ENCODE data around the gene SPTBN1. TPM values are rescaled to one million over a fixed set of nuclear protein-coding genes. Genes with fewer than 3 reads are reported as not detected.

Gene SPTBN1
- total and polyA plus RNA-seq, 7 experiments from 2014 or later: 43.3 to 207 (median 171) TPM

- Mint-ChIP-seq H3K27ac (no peak overlapping the region), H3K36me3 (no peaks in the 10 kb centered on the region), H3K27me3 (peaks cover 0 to 39% (median 0%) of the 10 kb centered on the region in 5 donors), H3K4me3 (no peak overlapping the region), H3K9me3 (peaks cover 0 to 4% (median 0%) of the 10 kb centered on the region in 11 donors), H3K4me1 (peaks cover 4 to 22% (median 10%) of the 10 kb centered on the region in 7 donors)
- Histone ChIP-seq H3K4me1 (ENCODE audit: control insufficient read depth in 2 of 2, insufficient read depth in 2 of 2, low read length in 2 of 2) (no peaks in the 10 kb centered on the region), H3K27me3 (ENCODE audit: control insufficient read depth in 2 of 2, insufficient read depth in 2 of 2, low read length in 2 of 2) (no peaks in the 10 kb centered on the region), H3K27ac (ENCODE audit: low read depth, low read length) (no peak overlapping the region), H3K4me3 (ENCODE audit: low read length) (no peak overlapping the region), H3K9me3 (ENCODE audit: control insufficient read depth in 2 of 3, low read length in 3 of 3) (no peaks in the 10 kb centered on the region), H3K36me3 (ENCODE audit: control insufficient read depth in 2 of 3, insufficient read depth in 3 of 3, low read length in 3 of 3) (no peaks in the 10 kb centered on the region)
- ChIA-PET CTCF (interaction anchor here (0.8 to 8.0 kb wide), 4 partner anchors 146 to 324 kb away, joined by 3 to 117 read pairs (median 3); no protein-coding TSS in a partner anchor), POLR2A (no interaction called here)
- intact Hi-C loops (cut with micrococcal nuclease): loop anchor here in 1 of 2 donors (5.0 kb wide), 1 partner anchor 112 kb away; no protein-coding TSS in a partner anchor
- DNase-seq: no peak
- no peak for ATAC-seq
Measured at GRCh38 chr2:54519841-54520459, 63.8 kb downstream of the SPTBN1 start.

DNA sequence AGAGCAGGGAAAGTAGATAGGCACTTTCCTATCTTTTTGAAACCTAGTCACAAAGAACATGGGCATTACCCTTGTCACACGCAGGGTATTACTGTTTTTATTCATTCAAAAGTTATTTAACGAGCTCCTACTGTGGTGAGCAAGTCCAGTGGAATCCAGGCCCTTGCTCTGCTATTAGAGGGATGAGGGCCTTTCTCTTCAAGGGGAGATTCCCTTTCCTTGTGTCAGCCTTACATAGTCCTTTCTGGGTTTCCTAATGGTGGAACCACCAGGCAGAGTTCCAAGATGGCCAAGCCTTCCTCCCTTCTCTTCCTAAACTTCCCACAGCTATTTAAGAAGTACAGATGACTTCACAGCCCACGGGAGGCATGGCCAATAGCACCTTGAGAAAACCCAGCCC is 64.6 kb downstream of the SPTBN1 start:
- H3K27ac ChIP-seq (ENCODE audit: low read depth, low read length): no peak overlapping the region
- intact Hi-C loops (cut with micrococcal nuclease): loop anchor here in 1 of 2 donors (5.0 kb wide), 1 partner anchor 112 kb away; no protein-coding TSS in a partner anchor
- H3K36me3 ChIP-seq (ENCODE audit: control insufficient read depth in 2 of 3, insufficient read depth in 3 of 3, low read length in 3 of 3): no peaks in the 10 kb centered on the region
- Mint-ChIP-seq H3K27ac (peak overlapping the region in 1 of 9 donors; percentile 28), H3K4me1 (peaks cover 4 to 22% (median 10%) of the 10 kb centered on the region in 7 donors), H3K36me3 (no peaks in the 10 kb centered on the region), H3K9me3 (peaks cover 0 to 4% (median 0%) of the 10 kb centered on the region in 11 donors), H3K27me3 (peaks cover 0 to 36% (median 0%) of the 10 kb centered on the region in 5 donors), H3K4me3 (no peak overlapping the region)
- no peaks in the 10 kb centered on the region for H3K9me3 ChIP-seq (ENCODE audit: control insufficient read depth in 2 of 3, low read length in 3 of 3)
- DNase-seq (no peak), ATAC-seq (no peak)
- ChIA-PET POLR2A (no interaction called here), CTCF (interaction anchor here (0.8 to 8.0 kb wide), 5 partner anchors 101 to 324 kb away, joined by 3 to 117 read pairs (median 3); no protein-coding TSS in a partner anchor)
- no peak overlapping the region for H3K4me3 ChIP-seq (ENCODE audit: low read length)
- no peaks in the 10 kb centered on the region for H3K27me3 ChIP-seq (ENCODE audit: control insufficient read depth in 2 of 2, insufficient read depth in 2 of 2, low read length in 2 of 2)
- H3K4me1 ChIP-seq (ENCODE audit: control insufficient read depth in 2 of 2, insufficient read depth in 2 of 2, low read length in 2 of 2): no peaks in the 10 kb centered on the region

- no peaks in the 10 kb centered on the region for H3K4me1 ChIP-seq (ENCODE audit: control insufficient read depth in 2 of 2, insufficient read depth in 2 of 2, low read length in 2 of 2)
- ChIA-PET CTCF (interaction anchor here (0.5 to 8.0 kb wide), 17 partner anchors 9 to 415 kb away, joined by 3 to 117 read pairs (median 3); no protein-coding TSS in a partner anchor), POLR2A (interaction anchor here (1.0 to 1.3 kb wide), 2 partner anchors 36 to 182 kb away, joined by 3 to 6 read pairs; no protein-coding TSS in a partner anchor)
- peak; percentile 97 for ATAC-seq
- Mint-ChIP-seq H3K9me3 (peaks cover 0 to 4% (median 0%) of the 10 kb centered on the region in 11 donors), H3K4me1 (peaks cover 4 to 23% (median 10%) of the 10 kb centered on the region in 7 donors), H3K27me3 (peaks cover 0 to 27% (median 0%) of the 10 kb centered on the region in 5 donors), H3K36me3 (no peaks in the 10 kb centered on the region), H3K27ac (peak overlapping the region in 7 of 9 donors; percentile 29 to 90 (median 62)), H3K4me3 (peak overlapping the region in 4 of 10 donors; percentile 12 to 45 (median 30))
- peak; percentile 34 to 83 (median 74) for DNase-seq
- no peak overlapping the region for H3K27ac ChIP-seq (ENCODE audit: low read depth, low read length)
- intact Hi-C loops (cut with micrococcal nuclease): loop anchor here (1.0 to 5.0 kb wide), 13 partner anchors 35 to 653 kb away; no protein-coding TSS in a partner anchor
- no peaks in the 10 kb centered on the region for H3K9me3 ChIP-seq (ENCODE audit: control insufficient read depth in 2 of 3, low read length in 3 of 3)
- H3K4me3 ChIP-seq (ENCODE audit: low read length): no peak overlapping the region
- H3K36me3 ChIP-seq (ENCODE audit: control insufficient read depth in 2 of 3, insufficient read depth in 3 of 3, low read length in 3 of 3): no peaks in the 10 kb centered on the region
- H3K27me3 ChIP-seq (ENCODE audit: control insufficient read depth in 2 of 2, insufficient read depth in 2 of 2, low read length in 2 of 2): no peaks in the 10 kb centered on the region
Measured at GRCh38 chr2:54522624-54523281, 66.6 kb downstream of the SPTBN1 start.

GRCh38 chr2:54523324-54523959 is 67.3 kb downstream of the SPTBN1 start:
- Histone ChIP-seq H3K4me3 (ENCODE audit: low read length) (no peak overlapping the region), H3K27ac (ENCODE audit: low read depth, low read length) (no peak overlapping the region), H3K9me3 (ENCODE audit: control insufficient read depth in 2 of 3, low read length in 3 of 3) (no peaks in the 10 kb centered on the region), H3K36me3 (ENCODE audit: control insufficient read depth in 2 of 3, insufficient read depth in 3 of 3, low read length in 3 of 3) (no peaks in the 10 kb centered on the region), H3K27me3 (ENCODE audit: control insufficient read depth in 2 of 2, insufficient read depth in 2 of 2, low read length in 2 of 2) (no peaks in the 10 kb centered on the region), H3K4me1 (ENCODE audit: control insufficient read depth in 2 of 2, insufficient read depth in 2 of 2, low read length in 2 of 2) (no peaks in the 10 kb centered on the region)
- CTCF ChIA-PET: interaction anchor here (0.5 to 8.0 kb wide), 20 partner anchors 11 to 650 kb away, joined by 3 to 117 read pairs (median 4); no protein-coding TSS in a partner anchor
- DNase-seq: no peak
- Mint-ChIP-seq H3K27ac (peak overlapping the region in 1 of 9 donors; percentile 38), H3K27me3 (peaks cover 0 to 24% (median 0%) of the 10 kb centered on the region in 5 donors), H3K4me1 (peaks cover 4 to 28% (median 13%) of the 10 kb centered on the region in 7 donors), H3K4me3 (no peak overlapping the region), H3K36me3 (no peaks in the 10 kb centered on the region), H3K9me3 (peaks cover 0 to 4% (median 0%) of the 10 kb centered on the region in 11 donors)
- intact Hi-C loops (cut with micrococcal nuclease): loop anchor here (2.0 to 5.0 kb wide), 5 partner anchors 81 to 491 kb away; no protein-coding TSS in a partner anchor
- POLR2A ChIA-PET: interaction anchor here (0.5 to 1.3 kb wide), 4 partner anchors 36 to 181 kb away, joined by 3 to 6 read pairs (median 3); no protein-coding TSS in a partner anchor
- no peak for ATAC-seq

DNA sequence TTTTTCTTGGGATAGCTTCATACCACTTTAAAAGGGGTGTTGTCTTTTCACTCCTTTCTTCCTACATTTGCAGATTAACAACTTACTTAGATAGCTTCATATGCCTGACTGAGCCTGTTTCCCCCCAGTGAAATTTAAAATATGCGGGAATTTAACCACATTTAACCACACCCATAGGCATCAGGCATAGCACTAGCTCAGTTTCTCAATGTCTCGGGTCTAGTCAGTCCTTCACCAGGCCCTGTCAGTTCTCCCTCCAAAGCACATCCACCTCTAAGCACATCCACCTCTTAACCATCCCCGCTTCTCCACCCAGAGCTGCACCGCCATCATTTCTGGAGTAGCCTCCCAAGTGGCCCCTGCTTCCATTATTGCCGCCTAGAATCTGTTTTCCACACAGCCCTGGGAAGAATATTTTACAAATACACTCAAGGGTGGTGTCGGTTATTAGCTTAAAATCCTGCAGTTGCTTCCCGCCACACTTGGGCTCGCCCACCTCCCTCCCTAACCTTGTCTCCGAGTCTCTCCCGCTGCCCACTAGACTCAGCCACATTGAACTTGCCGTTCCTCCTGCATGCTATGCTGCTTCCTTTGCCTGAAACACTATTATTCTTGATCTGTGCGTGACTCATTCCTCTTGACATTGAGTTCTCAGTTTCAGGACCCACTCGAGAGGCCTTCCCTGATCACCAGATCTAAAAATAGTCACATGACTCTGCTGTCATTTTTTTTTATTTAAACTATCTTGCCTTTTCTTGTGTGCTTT is 68.3 kb downstream of the SPTBN1 start:
- no peaks in the 10 kb centered on the region for H3K36me3 ChIP-seq (ENCODE audit: control insufficient read depth in 2 of 3, insufficient read depth in 3 of 3, low read length in 3 of 3)
- no peak overlapping the region for H3K27ac ChIP-seq (ENCODE audit: low read depth, low read length)
- intact Hi-C loops (cut with micrococcal nuclease): loop anchor here in 1 of 2 donors (5.0 kb wide), 1 partner anchor 108 kb away; no protein-coding TSS in a partner anchor
- H3K4me1 Mint-ChIP-seq: peaks cover 4 to 34% (median 15%) of the 10 kb centered on the region in 7 donors
- H3K27me3 Mint-ChIP-seq: peaks cover 0 to 19% (median 0%) of the 10 kb centered on the region in 5 donors
- peak overlapping the region in 1 of 10 donors; percentile 1 for H3K4me3 Mint-ChIP-seq
- H3K27ac Mint-ChIP-seq: peak overlapping the region in 5 of 9 donors; percentile 0 to 53 (median 12)
- no peak overlapping the region for H3K4me3 ChIP-seq (ENCODE audit: low read length)
- CTCF ChIA-PET: interaction anchor here (0.5 to 8.0 kb wide), 23 partner anchors 12 to 649 kb away, joined by 3 to 117 read pairs (median 4); no protein-coding TSS in a partner anchor
- peaks cover 0 to 4% (median 0%) of the 10 kb centered on the region in 11 donors for H3K9me3 Mint-ChIP-seq
- peak in 1 of 9 donors; percentile 29 for DNase-seq
- ATAC-seq: peak; percentile 40
- POLR2A ChIA-PET: interaction anchor here (0.5 to 1.5 kb wide), 5 partner anchors 35 to 103 kb away, joined by 3 to 6 read pairs (median 3); no protein-coding TSS in a partner anchor
- no peaks in the 10 kb centered on the region for H3K36me3 Mint-ChIP-seq
- no peaks in the 10 kb centered on the region for H3K4me1 ChIP-seq (ENCODE audit: control insufficient read depth in 2 of 2, insufficient read depth in 2 of 2, low read length in 2 of 2)
- H3K9me3 ChIP-seq (ENCODE audit: control insufficient read depth in 2 of 3, low read length in 3 of 3): no peaks in the 10 kb centered on the region
- H3K27me3 ChIP-seq (ENCODE audit: control insufficient read depth in 2 of 2, insufficient read depth in 2 of 2, low read length in 2 of 2): no peaks in the 10 kb centered on the region

Data from naive thymus-derived CD4-positive, alpha-beta T cell (primary cell).